Activated naive CD8-positive, alpha-beta T cell treated with anti-CD3 and anti-CD28 coated beads, Interleukin-2, amount 50 U/mL, for 24 hours (primary cell): ENCODE results near the gene SLC24A3.

ENCODE experiments used
- ATAC-seq: fragments of 150-1000 bp; cut with Tn5 transposase; one replicate; pipeline ENCODE4 v1.10.0; 2021
- DNase-seq: peaks from one replicate; pipeline ENCODE4 v3.0.0; 2021
- H3K27ac Mint-ChIP-seq: one replicate; pipeline ENCODE4 v1.8.0; 2021; ENCODE audit warnings: mild to moderate bottlenecking, mixed read lengths
- H3K27me3 Mint-ChIP-seq: one replicate; pipeline ENCODE4 v1.8.0; 2021; ENCODE audit warnings: mixed read lengths
- H3K36me3 Mint-ChIP-seq: one replicate; pipeline ENCODE4 v1.8.0; 2021; ENCODE audit warnings: low read depth, mixed read lengths
- H3K4me1 Mint-ChIP-seq: one replicate; pipeline ENCODE4 v1.8.0; 2021; ENCODE audit warnings: mixed read lengths
- H3K4me3 Mint-ChIP-seq: one replicate; pipeline ENCODE4 v1.8.0; 2021; ENCODE audit warnings: mild to moderate bottlenecking, moderate library complexity, mixed read lengths
- H3K9me3 Mint-ChIP-seq: one replicate; pipeline ENCODE4 v1.8.0; 2021; ENCODE audit warnings: mixed read lengths

SLC24A3 gene

GRCh38 chr20:19688031-19688806 lies 475.8 kb downstream of the SLC24A3 start:
- Mint-ChIP-seq H3K4me1 (peaks cover 6% of the 10 kb centered on the region), H3K9me3 (no peaks in the 10 kb centered on the region), H3K27me3 (peaks cover 17% of the 10 kb centered on the region), H3K36me3 (no peaks in the 10 kb centered on the region), H3K27ac (no peak overlapping the region), H3K4me3 (no peak overlapping the region)
- ATAC-seq, result no peak
- DNase-seq, result no peak

- Mint-ChIP-seq H3K36me3 (no peaks in the 10 kb centered on the region), H3K9me3 (no peaks in the 10 kb centered on the region), H3K4me3 (no peak overlapping the region), H3K27ac (no peak overlapping the region), H3K27me3 (peaks cover 14% of the 10 kb centered on the region), H3K4me1 (peaks cover 6% of the 10 kb centered on the region)
- DNase-seq, result no peak
- ATAC-seq, result no peak
Measured at GRCh38 chr20:19690462-19690861, 478.0 kb downstream of the SLC24A3 start.

- Mint-ChIP-seq H3K9me3 (no peaks in the 10 kb centered on the region), H3K4me1 (peaks cover 6% of the 10 kb centered on the region), H3K4me3 (no peak overlapping the region), H3K36me3 (no peaks in the 10 kb centered on the region), H3K27ac (no peak overlapping the region), H3K27me3 (peaks cover 14% of the 10 kb centered on the region)
- DNase-seq (no peak), ATAC-seq (no peak)
Measured at GRCh38 chr20:19691125-19691524, 478.7 kb downstream of the SLC24A3 start.

GRCh38 chr20:19692100-19692499 lies 479.7 kb downstream of the SLC24A3 start:
- Mint-ChIP-seq H3K36me3 (no peaks in the 10 kb centered on the region), H3K9me3 (no peaks in the 10 kb centered on the region), H3K4me3 (no peak overlapping the region), H3K27ac (no peak overlapping the region), H3K27me3 (peaks cover 19% of the 10 kb centered on the region), H3K4me1 (peaks cover 6% of the 10 kb centered on the region)
- DNase-seq (no peak), ATAC-seq (no peak)

- Mint-ChIP-seq H3K4me1 (peaks cover 6% of the 10 kb centered on the region), H3K9me3 (no peaks in the 10 kb centered on the region), H3K27me3 (peaks cover 19% of the 10 kb centered on the region), H3K27ac (no peak overlapping the region), H3K36me3 (no peaks in the 10 kb centered on the region), H3K4me3 (no peak overlapping the region)
- no peak for ATAC-seq
- DNase-seq, result peak; percentile 64
Measured at GRCh38 chr20:19692685-19693119, 480.3 kb downstream of the SLC24A3 start.

GRCh38 chr20:19693508-19693907 lies 481.1 kb downstream of the SLC24A3 start:
- Mint-ChIP-seq H3K36me3 (no peaks in the 10 kb centered on the region), H3K4me3 (no peak overlapping the region), H3K9me3 (no peaks in the 10 kb centered on the region), H3K27me3 (peaks cover 19% of the 10 kb centered on the region), H3K4me1 (peaks cover 6% of the 10 kb centered on the region), H3K27ac (no peak overlapping the region)
- DNase-seq, result no peak
- ATAC-seq, result no peak

- Mint-ChIP-seq H3K27me3 (peaks cover 19% of the 10 kb centered on the region), H3K9me3 (no peaks in the 10 kb centered on the region), H3K36me3 (no peaks in the 10 kb centered on the region), H3K4me1 (peaks cover 6% of the 10 kb centered on the region), H3K27ac (no peak overlapping the region), H3K4me3 (no peak overlapping the region)
- ATAC-seq (no peak), DNase-seq (no peak)
Measured at GRCh38 chr20:19695081-19695480, 482.6 kb downstream of the SLC24A3 start.

- no peaks in the 10 kb centered on the region for H3K9me3 Mint-ChIP-seq
- peaks cover 6% of the 10 kb centered on the region for H3K27me3 Mint-ChIP-seq
- H3K36me3 Mint-ChIP-seq, result no peaks in the 10 kb centered on the region
- no peak overlapping the region for H3K4me3 Mint-ChIP-seq
- H3K4me1 Mint-ChIP-seq, result peaks cover 6% of the 10 kb centered on the region
- DNase-seq (no peak), ATAC-seq (no peak)
- H3K27ac Mint-ChIP-seq, result no peak overlapping the region
Measured at GRCh38 chr20:19696620-19697019, 484.2 kb downstream of the SLC24A3 start.

GRCh38 chr20:19697415-19697814 lies 485.0 kb downstream of the SLC24A3 start:
- Mint-ChIP-seq H3K4me1 (peaks cover 6% of the 10 kb centered on the region), H3K27me3 (peaks cover 6% of the 10 kb centered on the region), H3K27ac (no peak overlapping the region), H3K9me3 (peaks cover 7% of the 10 kb centered on the region), H3K36me3 (no peaks in the 10 kb centered on the region), H3K4me3 (no peak overlapping the region)
- ATAC-seq, result no peak
- DNase-seq, result no peak

GRCh38 chr20:19699180-19699971 lies 486.9 kb downstream of the SLC24A3 start:
- peaks cover 4% of the 10 kb centered on the region for H3K27me3 Mint-ChIP-seq
- no peaks in the 10 kb centered on the region for H3K36me3 Mint-ChIP-seq
- peaks cover 4% of the 10 kb centered on the region for H3K4me1 Mint-ChIP-seq
- H3K27ac Mint-ChIP-seq, result no peak overlapping the region
- no peak overlapping the region for H3K4me3 Mint-ChIP-seq
- peaks cover 16% of the 10 kb centered on the region for H3K9me3 Mint-ChIP-seq
- DNase-seq (no peak), ATAC-seq (no peak)

- ATAC-seq (no peak), DNase-seq (no peak)
- Mint-ChIP-seq H3K27me3 (peaks cover 1% of the 10 kb centered on the region), H3K4me3 (no peak overlapping the region), H3K27ac (no peak overlapping the region), H3K36me3 (no peaks in the 10 kb centered on the region), H3K4me1 (peaks cover 6% of the 10 kb centered on the region), H3K9me3 (peaks cover 16% of the 10 kb centered on the region)
Measured at GRCh38 chr20:19701429-19701828, 489.0 kb downstream of the SLC24A3 start.

- DNase-seq, result no peak
- Mint-ChIP-seq H3K4me1 (peaks cover 6% of the 10 kb centered on the region), H3K4me3 (no peak overlapping the region), H3K27me3 (peaks cover 2% of the 10 kb centered on the region), H3K9me3 (peaks cover 16% of the 10 kb centered on the region), H3K27ac (no peak overlapping the region), H3K36me3 (no peaks in the 10 kb centered on the region)
- ATAC-seq, result no peak
Measured at GRCh38 chr20:19706463-19706862, 494.0 kb downstream of the SLC24A3 start.

GRCh38 chr20:19709635-19710335 lies 497.3 kb downstream of the SLC24A3 start:
- DNase-seq (no peak), ATAC-seq (no peak)
- H3K36me3 Mint-ChIP-seq, result no peaks in the 10 kb centered on the region
- H3K4me3 Mint-ChIP-seq, result no peak overlapping the region
- no peaks in the 10 kb centered on the region for H3K9me3 Mint-ChIP-seq
- no peak overlapping the region for H3K27ac Mint-ChIP-seq
- no peaks in the 10 kb centered on the region for H3K4me1 Mint-ChIP-seq
- H3K27me3 Mint-ChIP-seq, result peaks cover 2% of the 10 kb centered on the region

- no peak for ATAC-seq
- Mint-ChIP-seq H3K27me3 (peaks cover 2% of the 10 kb centered on the region), H3K27ac (no peak overlapping the region), H3K36me3 (no peaks in the 10 kb centered on the region), H3K9me3 (no peaks in the 10 kb centered on the region), H3K4me1 (no peaks in the 10 kb centered on the region), H3K4me3 (no peak overlapping the region)
- DNase-seq, result no peak
Measured at GRCh38 chr20:19710336-19711120, 498.1 kb downstream of the SLC24A3 start.
